Caco-2 (cell line): ENCODE data around the gene UNK. TPM values are rescaled to one million over a fixed set of nuclear protein-coding genes. Genes with fewer than 3 reads are reported as not detected.

Experiments
- BruUV-seq: library from RNA; stranded (reverse); fragments of 400-500 nt; replicated peaks from 2 replicates; lab custom pipeline; 2021; lab: Mats Ljungman, UMichigan
- CTCF ChIA-PET: fragments of 300-600 bp; sonication (Branson Sonifier 250); formaldehyde crosslinking; loops from one replicate; lab custom pipeline; 2022; ENCODE audit warnings: antibody characterized with exemption; lab: Charles Lee
- POLR2A ChIA-PET: fragments of 300-600 bp; sonication (Branson Sonifier 250); formaldehyde crosslinking; loops from one replicate; lab custom pipeline; 2022; ENCODE audit warnings: antibody characterized with exemption; lab: Charles Lee
- DNase-seq, 2 experiments: peaks; one replicate each; pipeline versions ENCODE4 v3.0.0 to v3.0.0-alpha.2; 2020 to 2022
- H3K27me3 ChIP-seq: replicated peaks from 2 replicates; pipeline ENCODE4 v1.6.0; 2011; ENCODE audit warnings: low read length; ENCODE audit not compliant: control insufficient read depth, insufficient read depth
- H3K36me3 ChIP-seq: 2 replicates; pipeline ENCODE4 v1.5.1; 2011; ENCODE audit warnings: low read length; ENCODE audit not compliant: control insufficient read depth, insufficient read depth
- H3K4me1 ChIP-seq: fragments of 250-450 bp; sonication (Bioruptor Pico); 2 replicates; pipeline ENCODE4 v1.5.1; 2020; ENCODE audit warnings: mild to moderate bottlenecking
- H3K4me3 ChIP-seq: 2 replicates; pipeline ENCODE4 v1.5.1; 2011; ENCODE audit warnings: low read depth, mild to moderate bottlenecking, control low read depth, low read length
- H3K9me3 ChIP-seq: fragments of 250-450 bp; sonication (Bioruptor Pico); 2 replicates; pipeline ENCODE4 v1.5.1; 2020; ENCODE audit warnings: mild to moderate bottlenecking, moderate library complexity
- H3K27ac Mint-ChIP-seq: one replicate; pipeline ENCODE4 v1.8.0; 2022; ENCODE audit warnings: mixed read lengths; ENCODE audit not compliant: unreplicated experiment
- H3K27me3 Mint-ChIP-seq: one replicate; pipeline ENCODE4 v1.8.0; 2022; ENCODE audit warnings: mixed read lengths; ENCODE audit not compliant: insufficient read depth, unreplicated experiment
- H3K36me3 Mint-ChIP-seq: one replicate; pipeline ENCODE4 v1.8.0; 2022; ENCODE audit warnings: mild to moderate bottlenecking, mixed read lengths; ENCODE audit not compliant: insufficient read depth, unreplicated experiment
- H3K4me1 Mint-ChIP-seq: one replicate; pipeline ENCODE4 v1.8.0; 2022; ENCODE audit warnings: low read depth, mixed read lengths; ENCODE audit not compliant: unreplicated experiment
- H3K4me3 Mint-ChIP-seq: one replicate; pipeline ENCODE4 v1.8.0; 2022; ENCODE audit warnings: mild to moderate bottlenecking, moderate library complexity, mixed read lengths; ENCODE audit not compliant: unreplicated experiment
- H3K9me3 Mint-ChIP-seq: one replicate; pipeline ENCODE4 v1.8.0; 2022; ENCODE audit warnings: mixed read lengths; ENCODE audit not compliant: unreplicated experiment
- intact Hi-C: fragments of 100-400 bp; cut with micrococcal nuclease; formaldehyde crosslinking; loops from one replicate; pipeline ENCODE4 v1.10.0; 2022; ENCODE audit not compliant: unreplicated experiment
- total RNA-seq: library from RNA; stranded (reverse); gene quantifications from 2 replicates; pipeline ENCODE4 v1.2.3, GENCODE V29; 2022
- TF ChIP-seq, protein P1 (sequence below), 2 experiments: fragments of 200-600 bp in 1 of 2; IDR thresholded peaks; 1 replicate in 1 of 2; 2 replicates in 1 of 2; pipeline versions ENCODE4 v1.5.1 to v1.8.0; 2011 to 2022; ENCODE audit warnings: antibody characterized with exemption in 1 of 2, control low read depth in 1 of 2, inconsistent platforms in 1 of 2, low read depth in 1 of 2, low read length in 1 of 2, mild to moderate bottlenecking in 1 of 2, moderate library complexity in 1 of 2; ENCODE audit not compliant: insufficient read depth in 1 of 2, severe bottlenecking in 1 of 2, unreplicated experiment in 1 of 2

Gene UNK
- total RNA-seq, 1 experiment from 2014 or later, result 33.3 TPM

DNA sequence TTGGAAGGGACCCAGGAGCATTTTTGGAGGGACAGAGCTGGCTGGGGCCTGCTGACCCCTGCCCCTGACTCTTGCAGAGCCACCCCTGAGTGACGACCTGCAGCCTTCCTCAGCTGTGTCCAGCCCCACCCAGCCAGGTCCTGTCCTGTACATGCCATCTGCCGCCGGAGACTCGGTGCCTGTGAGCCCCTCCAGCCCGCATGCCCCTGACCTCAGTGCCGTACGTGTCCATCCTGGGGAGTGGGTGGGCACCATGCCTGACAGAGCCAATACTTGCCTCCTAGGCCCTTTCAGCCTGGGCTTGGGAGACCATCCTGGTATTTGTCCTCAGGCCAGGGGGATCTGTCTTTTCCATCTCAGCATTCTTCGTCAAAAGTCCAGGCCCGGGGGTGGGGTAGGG lies 32.1 kb downstream of the UNK start:
- TF ChIP-seq, protein P1, sequence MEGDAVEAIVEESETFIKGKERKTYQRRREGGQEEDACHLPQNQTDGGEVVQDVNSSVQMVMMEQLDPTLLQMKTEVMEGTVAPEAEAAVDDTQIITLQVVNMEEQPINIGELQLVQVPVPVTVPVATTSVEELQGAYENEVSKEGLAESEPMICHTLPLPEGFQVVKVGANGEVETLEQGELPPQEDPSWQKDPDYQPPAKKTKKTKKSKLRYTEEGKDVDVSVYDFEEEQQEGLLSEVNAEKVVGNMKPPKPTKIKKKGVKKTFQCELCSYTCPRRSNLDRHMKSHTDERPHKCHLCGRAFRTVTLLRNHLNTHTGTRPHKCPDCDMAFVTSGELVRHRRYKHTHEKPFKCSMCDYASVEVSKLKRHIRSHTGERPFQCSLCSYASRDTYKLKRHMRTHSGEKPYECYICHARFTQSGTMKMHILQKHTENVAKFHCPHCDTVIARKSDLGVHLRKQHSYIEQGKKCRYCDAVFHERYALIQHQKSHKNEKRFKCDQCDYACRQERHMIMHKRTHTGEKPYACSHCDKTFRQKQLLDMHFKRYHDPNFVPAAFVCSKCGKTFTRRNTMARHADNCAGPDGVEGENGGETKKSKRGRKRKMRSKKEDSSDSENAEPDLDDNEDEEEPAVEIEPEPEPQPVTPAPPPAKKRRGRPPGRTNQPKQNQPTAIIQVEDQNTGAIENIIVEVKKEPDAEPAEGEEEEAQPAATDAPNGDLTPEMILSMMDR (IDR thresholded peaks at IDR 0.05; ENCODE audit: insufficient read depth in 1 of 2, low read depth in 1 of 2, low read length in 1 of 2, severe bottlenecking in 1 of 2, unreplicated experiment in 1 of 2), result no peak
- Histone ChIP-seq H3K9me3 (no peaks in the 10 kb centered on the region), H3K36me3 (peaks cover 10% of the 10 kb centered on the region), H3K4me1 (no peaks in the 10 kb centered on the region), H3K4me3 (no peak overlapping the region), H3K27me3 (no peaks in the 10 kb centered on the region)
- no TSS peak for BruUV-seq
- Mint-ChIP-seq H3K36me3 (peaks cover 25% of the 10 kb centered on the region), H3K9me3 (no peaks in the 10 kb centered on the region), H3K27me3 (no peaks in the 10 kb centered on the region), H3K27ac (no peak overlapping the region), H3K4me3 (no peak overlapping the region), H3K4me1 (no peaks in the 10 kb centered on the region)
- intact Hi-C loops, result no loop called here
- ChIA-PET POLR2A (no interaction called here), CTCF (interaction anchor here (1.2 kb wide), 1 partner anchor 10 kb away, joined by 5 read pairs; no protein-coding TSS in a partner anchor)
- no peak for DNase-seq

DNA sequence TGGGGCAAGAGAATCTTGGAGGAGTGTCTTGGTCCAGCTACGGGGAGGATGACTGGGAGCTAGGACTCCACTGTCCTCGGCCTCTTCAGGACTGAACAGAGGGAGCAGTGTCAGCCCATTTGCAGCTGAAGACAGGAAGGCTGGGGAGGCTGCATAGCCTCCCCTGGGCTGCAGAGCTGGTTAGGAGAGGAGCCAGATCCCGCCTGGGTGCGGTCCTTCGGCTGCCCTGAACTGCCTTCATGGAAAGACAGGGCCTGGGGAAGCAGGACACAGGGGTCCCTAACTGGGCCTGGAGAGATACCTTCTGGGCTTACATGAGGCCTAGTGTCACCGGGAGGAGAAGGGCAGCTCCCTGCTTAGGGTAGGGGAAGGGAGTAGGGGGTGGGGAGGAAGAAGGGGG lies 33.0 kb downstream of the UNK start:
- ChIA-PET POLR2A (no interaction called here), CTCF (interaction anchor here (0.6 to 1.2 kb wide), 2 partner anchors 9 to 61 kb away, joined by 4 read pairs; no protein-coding TSS in a partner anchor)
- TF ChIP-seq, protein P1 (IDR thresholded peaks at IDR 0.05; ENCODE audit: insufficient read depth in 1 of 2, low read depth in 1 of 2, low read length in 1 of 2, severe bottlenecking in 1 of 2, unreplicated experiment in 1 of 2), result no peak

DNA sequence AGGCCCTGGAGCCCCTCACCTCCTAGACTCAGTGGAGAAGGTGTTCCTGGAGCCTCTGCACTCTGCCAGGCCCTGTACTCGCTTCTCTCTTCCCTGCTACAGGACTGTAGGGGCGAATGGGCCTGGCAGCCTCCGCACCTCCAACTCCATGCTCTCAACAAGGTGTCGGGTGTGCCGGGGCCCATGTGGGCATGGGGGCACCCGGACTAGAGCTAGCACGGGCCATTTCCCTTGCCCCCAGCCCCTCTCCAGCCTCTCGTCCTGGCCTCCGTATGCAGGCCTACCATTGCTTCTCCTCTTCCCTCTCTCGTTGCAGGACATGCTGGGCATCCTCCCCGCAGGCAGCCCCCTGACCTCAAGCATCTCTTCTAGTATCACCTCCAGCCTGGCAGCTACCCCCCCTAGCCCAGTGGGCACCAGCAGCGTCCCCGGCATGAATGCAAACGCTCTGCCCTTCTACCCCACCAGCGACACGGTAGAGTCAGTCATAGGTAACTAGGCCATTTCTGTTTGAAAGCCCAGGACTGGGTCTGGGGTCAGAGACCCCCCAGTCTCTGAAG lies 33.8 kb downstream of the UNK start:
- Histone ChIP-seq H3K4me3 (no peak overlapping the region), H3K9me3 (no peaks in the 10 kb centered on the region), H3K36me3 (peaks cover 6% of the 10 kb centered on the region), H3K27me3 (no peaks in the 10 kb centered on the region), H3K4me1 (no peaks in the 10 kb centered on the region)
- H3K27ac Mint-ChIP-seq, result no peak overlapping the region
- H3K9me3 Mint-ChIP-seq, result no peaks in the 10 kb centered on the region
- no TSS peak for BruUV-seq
- DNase-seq, result no peak
- intact Hi-C loops, result no loop called here
- peaks cover 19% of the 10 kb centered on the region for H3K36me3 Mint-ChIP-seq
- POLR2A ChIA-PET, result no interaction called here
- TF ChIP-seq, protein P1 (IDR thresholded peaks at IDR 0.05; ENCODE audit: insufficient read depth in 1 of 2, low read depth in 1 of 2, low read length in 1 of 2, severe bottlenecking in 1 of 2, unreplicated experiment in 1 of 2), result no peak
- no peak overlapping the region for H3K4me3 Mint-ChIP-seq
- no peaks in the 10 kb centered on the region for H3K27me3 Mint-ChIP-seq
- CTCF ChIA-PET, result interaction anchor here (1.2 kb wide), 1 partner anchor 8 kb away, joined by 4 read pairs; no protein-coding TSS in a partner anchor
- no peaks in the 10 kb centered on the region for H3K4me1 Mint-ChIP-seq

More for the DNA sequence above, 33.0 kb downstream of the UNK start:
- no peak for DNase-seq
- H3K4me3 Mint-ChIP-seq, result no peak overlapping the region
- H3K9me3 Mint-ChIP-seq, result no peaks in the 10 kb centered on the region
- intact Hi-C loops, result no loop called here
- no peaks in the 10 kb centered on the region for H3K4me1 Mint-ChIP-seq
- H3K4me3 ChIP-seq, result no peak overlapping the region
- H3K27ac Mint-ChIP-seq, result no peak overlapping the region
- H3K36me3 Mint-ChIP-seq, result peaks cover 25% of the 10 kb centered on the region
- no peaks in the 10 kb centered on the region for H3K9me3 ChIP-seq
- H3K27me3 Mint-ChIP-seq, result no peaks in the 10 kb centered on the region
- H3K4me1 ChIP-seq, result no peaks in the 10 kb centered on the region
- peaks cover 7% of the 10 kb centered on the region for H3K36me3 ChIP-seq
- BruUV-seq, result no TSS peak
- H3K27me3 ChIP-seq, result no peaks in the 10 kb centered on the region
